NOMO-1 treated with DMSO at 0.1 percent for 48 hours (cell line): Measurements from ENCODE around the gene VIPR2.

Experiments
- DNase-seq: peaks from one replicate; lab custom pipeline; 2025; ENCODE audit not compliant: unreplicated experiment; lab: John Stamatoyannopoulos, UW

VIPR2 gene

DNA sequence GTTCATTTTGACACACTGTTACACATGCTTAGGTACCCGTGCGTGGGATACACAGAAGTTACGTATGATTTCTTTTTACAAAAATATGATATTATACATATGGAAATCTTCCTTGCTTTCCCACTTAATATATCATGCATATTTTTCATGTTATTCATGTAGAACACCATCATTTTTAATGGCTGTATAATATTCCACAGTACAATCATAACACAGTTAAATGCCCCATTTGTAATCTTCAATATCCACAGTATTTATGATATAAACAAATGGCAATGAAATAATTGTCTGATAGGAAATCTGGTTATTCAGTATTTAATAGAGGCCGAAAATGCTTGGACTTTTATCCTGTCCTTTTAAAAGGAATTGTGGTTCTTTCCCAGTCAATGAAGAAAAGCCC lies 23.2 kb downstream of the VIPR2 start:
- DNase-seq, result no peak

DNA sequence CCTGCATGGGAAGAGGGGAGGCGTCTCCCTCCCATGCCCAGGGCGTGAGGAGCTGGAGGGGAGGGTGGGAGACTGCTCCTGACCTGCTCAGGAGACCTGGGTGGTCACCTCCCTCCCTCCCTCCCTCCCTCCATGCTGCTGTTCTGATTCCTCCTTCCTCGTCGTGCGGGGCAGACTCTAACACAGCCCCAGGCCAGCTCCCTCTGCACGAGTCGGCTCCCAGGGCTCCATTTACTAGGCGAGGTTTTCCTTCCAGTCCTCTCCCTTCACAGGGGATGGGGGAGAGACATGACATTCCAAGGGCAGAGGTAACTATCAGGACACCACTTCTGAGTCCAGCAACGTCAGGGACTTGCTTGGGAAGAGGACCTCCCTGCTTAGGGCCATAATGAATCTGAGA lies 23.6 kb downstream of the VIPR2 start:
- no peak for DNase-seq

DNA sequence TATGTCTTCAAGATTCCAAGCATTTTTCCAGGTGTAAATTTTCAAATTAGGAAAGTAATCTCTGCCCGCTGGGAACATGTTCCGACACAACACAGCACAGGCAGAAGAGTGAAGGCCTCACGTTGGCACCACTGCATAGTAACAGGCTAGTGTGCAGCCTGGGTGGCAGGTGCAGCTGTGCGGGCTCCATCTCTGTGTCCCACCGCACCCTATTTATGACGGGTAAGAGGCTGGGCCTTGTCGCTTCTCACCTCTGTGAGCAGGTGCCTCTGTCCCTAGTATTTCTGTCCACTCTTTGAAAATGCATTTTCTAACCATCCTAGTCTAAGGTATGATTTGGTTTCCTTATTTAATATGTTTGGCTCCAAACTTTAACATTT lies 24.1 kb downstream of the VIPR2 start:
- DNase-seq, result no peak

DNA sequence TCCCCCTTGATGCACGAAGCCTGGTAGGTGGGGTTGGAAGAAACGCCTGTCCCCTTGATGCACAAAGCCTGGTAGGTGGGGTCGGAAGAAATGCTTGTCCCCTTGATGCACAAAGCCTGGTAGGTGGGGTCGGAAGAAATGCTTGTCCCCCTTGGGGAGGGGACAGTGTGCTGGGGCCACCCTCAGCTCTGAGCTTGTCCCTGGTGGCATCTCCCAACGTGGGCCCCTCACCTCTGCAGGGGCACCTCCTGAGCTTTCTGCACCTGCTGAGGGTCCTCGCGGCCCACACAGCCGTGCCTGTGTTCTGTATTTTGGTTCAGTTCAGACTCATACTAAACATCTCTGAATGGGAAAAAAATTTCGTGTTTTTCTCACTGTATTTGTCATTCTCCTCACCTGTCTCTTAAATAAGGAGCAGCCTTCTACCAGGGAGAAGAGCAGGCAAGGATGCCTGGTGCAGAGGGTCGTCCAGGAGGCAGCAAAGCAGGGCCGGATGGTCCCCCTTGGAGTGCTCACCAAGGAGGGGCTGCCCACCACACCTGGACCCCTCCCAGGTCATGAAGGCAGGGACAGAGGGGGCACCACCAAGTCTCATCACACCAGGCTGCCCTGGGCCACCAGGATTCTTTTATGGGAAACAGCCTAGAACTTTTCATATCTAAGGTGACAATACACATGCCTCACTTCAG lies 24.7 kb downstream of the VIPR2 start:
- no peak for DNase-seq

DNA sequence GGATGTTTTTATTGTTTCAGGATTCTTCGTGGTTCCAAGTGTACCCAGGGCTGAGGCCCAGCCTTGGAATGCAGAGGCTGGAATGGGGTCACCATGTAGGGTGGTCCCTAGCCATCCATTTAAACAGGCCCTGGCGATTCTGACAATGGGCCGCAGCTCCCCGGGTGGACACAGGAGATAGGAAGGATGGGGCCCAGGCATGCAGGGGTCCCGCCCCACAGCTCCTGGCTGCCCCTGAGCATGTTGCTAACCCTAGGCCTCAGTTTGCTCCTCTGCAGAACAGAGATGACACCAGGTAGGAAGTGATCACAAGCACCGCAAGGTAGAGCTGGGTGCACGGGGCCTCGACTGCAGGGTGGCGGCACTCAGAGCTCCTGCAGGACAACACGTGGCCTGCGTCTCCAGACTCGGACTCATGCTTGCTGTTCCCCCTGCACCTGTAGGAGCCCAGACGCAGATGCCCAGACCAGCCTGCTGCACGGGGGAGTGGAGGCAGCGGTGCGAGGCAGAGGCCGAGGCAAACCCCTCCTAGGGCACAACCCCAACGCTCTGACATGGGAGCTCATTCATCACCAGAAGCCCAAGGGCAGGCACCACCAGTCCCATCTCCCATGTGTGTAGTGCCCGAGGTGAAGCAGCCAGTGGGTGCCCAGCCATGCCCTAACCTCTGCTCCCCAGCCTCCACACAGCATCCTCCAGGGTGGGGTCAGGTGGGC lies 25.5 kb downstream of the VIPR2 start:
- DNase-seq, result no peak

DNA sequence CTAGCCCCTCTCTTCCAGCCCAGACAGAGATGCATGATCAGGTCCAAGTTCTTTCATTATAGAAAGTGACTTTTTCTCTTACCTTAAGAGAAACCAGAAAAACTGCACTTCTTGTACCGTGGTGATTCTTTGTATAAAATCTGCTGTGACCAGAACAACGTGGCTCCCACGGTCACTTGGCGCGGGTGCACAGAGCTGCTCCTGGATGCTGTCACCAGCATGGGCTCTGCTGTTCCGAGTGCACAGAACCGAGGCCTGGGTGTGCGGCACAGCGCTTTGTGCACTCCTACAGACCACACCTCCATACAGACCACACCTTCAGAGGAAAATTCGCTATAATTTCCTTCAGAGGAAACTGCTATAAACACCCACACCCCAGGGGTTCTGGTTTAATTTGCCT lies 26.0 kb downstream of the VIPR2 start:
- no peak for DNase-seq

DNA sequence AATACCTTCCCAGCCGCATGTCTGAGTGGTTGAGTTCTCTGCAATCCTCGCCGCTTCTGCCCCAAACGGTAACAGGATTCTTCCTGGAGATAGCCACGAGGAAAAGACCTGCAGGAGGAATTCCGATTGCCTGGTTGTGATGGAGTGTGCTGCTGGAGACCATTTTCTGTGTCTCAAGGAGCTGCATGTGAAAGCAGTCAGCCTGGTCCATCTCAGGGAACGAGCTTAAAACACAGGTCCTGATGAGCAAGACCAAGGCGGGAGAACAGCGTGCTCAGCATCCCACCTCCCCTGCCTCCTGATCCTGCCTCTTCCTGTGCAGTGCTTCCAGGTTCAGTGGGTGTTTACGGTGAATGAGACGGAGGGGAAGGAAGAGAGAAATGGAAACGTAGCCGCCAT lies 26.5 kb downstream of the VIPR2 start:
- no peak for DNase-seq

DNA sequence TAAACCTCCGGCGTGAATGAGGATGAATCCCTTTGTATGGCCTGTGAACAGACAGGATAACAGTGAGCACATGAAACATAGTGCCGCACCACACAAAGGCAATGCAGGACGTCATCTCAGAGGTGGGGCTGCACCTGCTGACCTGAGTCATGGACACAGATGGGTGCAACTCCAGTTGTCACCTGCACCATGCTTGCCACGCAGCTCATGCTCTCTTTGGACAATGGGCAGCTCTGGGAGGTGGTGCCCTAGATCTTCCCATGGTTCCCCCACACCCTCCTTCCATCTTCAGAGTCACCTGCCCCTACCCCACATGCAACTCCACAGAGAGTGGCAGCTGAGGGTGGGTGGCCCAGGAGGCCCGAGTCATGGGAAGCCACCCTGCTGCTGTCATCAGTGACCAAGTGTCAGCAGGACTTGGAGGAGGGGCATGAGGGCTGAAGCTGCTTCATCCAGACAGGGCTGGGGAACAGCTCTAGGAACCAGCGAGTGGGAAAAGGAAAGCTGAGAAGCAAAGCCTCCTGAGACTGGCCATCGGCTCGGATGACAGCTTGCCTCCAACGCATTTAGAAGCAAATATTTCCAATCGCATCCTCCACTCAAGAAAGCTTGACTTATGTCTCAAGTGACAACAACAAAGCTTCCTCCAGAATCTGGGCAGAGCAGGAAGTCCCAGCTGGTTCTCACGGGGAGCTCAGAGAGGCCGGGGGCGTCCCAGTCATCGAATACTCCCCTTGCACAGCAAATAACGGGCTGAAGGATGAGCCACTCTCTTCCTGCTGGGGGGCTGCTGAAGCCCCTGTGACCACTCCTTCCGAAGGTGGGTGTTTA lies 27.1 kb downstream of the VIPR2 start:
- no peak for DNase-seq

DNA sequence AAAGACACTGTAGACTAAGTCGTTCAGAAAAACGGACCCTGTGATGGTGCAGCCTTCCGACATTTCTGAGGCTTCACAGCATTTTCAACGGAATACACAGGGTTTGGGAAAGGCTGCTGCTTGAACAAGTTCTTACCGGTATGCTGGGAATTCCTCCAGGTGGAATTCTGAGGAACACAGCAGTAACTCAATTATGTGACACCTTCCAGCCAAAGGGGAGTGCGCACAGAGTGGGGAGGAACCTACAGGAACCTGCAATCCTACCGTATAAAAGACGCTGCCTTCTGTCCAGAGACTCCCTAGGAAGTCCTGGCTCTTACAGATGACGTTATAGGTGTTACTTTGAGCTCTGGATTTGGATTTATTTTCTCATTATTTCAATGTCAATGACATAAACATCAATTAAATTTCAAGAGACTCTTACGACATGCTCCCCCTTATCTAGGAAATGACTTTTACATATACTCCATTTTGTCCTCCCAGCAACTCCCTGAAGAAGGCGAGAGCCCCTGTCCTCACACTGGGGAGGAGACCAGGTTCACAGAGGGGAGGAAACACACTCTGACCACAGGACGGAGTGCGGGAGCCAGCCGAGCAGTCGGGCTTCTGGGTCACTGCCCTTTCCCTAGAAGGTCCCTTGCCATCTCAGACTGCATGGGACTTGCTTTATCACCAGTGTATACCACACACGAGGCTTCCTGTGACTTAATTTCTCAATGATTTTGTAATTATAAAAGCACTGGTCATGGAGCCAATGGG lies 27.9 kb downstream of the VIPR2 start:
- DNase-seq, result no peak

DNA sequence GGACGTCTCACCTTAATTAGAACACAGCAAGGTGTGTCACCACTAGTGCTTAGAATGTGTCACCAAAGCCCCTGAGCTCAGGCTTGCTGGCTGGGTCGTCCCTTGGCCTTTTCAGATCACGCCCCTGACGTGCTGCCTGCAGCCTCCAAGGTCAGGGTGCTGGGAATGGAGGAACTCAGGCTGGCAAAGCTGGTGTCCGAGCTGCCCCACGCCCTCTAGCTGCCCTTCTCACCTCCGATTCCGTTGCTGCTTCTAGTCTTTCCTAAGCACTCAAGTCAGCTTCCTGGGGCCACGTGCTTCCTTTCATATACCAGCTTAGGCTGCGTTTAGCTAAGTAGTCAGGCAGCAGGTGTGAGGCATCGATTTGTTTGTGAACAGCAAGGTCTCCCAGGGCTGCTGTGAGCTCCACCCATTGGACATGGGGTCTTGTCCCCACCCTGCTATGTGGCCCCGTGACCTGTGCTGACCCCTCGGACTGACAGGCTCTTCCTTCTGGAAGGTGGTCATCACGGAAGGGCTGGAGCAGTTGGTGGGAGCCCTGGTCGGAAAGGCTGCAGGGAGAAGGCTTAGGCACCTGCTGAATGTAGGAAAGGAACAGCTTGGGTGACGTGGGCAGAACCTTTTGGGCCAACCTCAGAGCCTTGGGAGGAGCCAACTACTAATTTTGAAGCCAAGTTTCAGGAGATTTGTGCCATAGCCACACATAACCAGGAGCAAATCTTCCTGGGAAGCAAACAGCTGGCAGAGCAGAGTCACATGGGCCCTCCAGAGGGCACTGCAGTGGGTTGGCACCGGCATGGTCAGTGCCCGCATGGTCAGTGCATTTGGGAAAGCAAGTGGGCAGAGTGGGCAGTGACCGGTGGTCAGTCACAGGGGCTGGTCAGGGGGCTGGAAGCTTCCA lies 28.8 kb downstream of the VIPR2 start:
- DNase-seq, result no peak

DNA sequence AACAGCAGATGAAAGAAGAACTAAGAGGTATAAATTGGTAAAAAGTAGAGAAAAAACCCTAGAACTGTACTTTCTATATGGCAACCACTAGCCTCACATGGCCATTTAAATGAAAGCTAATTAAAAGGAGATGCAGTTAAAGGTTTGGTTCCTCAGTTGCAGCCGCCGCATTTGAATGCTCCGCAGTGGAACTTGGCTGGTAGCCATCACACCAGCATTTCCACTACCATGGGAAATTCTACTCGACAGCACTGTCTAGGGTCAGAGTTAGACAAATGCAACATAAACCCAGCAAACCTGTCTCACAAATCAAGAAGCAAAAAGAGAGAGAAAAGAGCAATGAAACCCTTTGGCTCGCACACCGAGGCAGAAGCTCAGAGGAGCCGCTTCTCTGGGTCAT lies 29.7 kb downstream of the VIPR2 start:
- DNase-seq, result no peak

DNA sequence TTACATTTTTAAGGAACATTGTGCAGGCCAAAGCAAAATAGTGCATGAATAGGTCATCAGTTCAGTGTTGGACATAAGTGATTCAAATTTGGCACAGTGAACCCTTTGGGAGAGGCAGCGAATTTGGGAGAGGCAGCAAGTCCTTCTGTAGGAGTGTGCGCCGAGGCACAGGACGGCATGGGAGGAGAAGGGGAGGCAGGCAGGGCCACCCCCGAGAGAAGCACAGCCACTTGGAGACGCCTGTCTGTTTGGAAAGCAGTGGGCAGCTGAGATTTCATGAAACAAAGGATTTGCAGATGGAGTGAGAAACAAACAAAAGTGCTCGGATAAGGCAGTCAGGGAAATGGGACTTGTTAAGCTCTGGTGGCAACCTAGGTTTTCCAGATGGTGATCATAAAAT lies 30.6 kb downstream of the VIPR2 start:
- DNase-seq, result no peak

DNA sequence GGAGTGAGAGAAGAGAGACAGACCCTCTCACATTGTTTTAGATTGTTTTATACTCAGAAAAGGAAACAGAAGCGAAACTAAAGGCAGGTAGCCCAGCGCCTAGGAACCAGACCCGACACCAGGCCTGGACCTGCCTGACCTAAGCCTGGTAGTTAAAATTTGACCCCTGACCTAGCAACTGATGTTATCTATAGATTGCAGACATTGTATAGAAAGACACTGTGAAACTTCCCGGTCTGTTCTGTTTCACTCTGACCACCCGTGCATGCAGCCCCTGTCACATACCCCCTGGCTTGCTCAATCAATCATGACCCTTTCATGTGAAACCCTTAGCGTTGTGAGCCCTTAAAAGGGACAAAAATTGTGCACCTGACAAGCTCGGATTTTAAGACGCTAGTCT lies 31.6 kb downstream of the VIPR2 start:
- DNase-seq, result no peak

DNA sequence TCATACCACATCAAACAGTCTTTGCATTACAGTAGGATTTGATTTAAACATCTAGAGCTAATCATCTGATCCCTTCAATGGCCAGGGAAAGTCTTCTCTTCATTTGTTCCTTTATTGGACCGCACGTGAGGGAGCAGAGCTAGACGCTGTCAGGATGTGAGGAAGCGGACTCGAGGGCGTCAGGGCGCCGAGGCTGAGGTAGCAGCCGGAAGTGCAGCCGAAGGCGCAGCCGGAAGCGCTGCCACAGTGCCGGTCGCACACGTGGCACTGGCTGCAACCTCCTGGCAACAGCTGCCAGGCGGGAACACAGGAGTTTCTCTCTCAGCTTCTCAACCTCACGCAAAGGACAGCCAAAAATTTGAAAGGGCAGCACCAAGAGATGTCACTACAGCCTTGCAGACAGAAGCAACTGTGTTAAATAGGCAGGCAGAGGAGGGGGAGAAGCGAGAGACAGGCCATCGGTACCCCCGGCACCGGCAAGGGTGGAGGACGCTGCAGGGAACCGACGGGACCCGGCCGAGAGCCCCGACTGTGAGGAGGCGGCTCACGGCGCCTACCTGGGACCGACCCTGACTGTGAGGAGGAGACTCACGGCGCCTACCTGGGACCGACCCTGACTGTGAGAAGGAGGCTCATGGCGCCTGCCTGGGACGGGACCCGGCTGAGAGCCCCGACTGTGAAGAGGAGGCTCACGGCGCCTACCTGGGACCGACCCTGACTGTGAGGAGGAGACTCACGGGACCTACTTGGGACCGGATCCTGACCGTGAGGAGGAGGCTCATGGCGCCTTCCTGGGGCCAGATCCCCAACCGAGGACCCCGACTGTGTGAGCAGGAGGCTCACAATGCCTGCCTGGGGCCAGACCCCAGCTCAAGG lies 32.3 kb downstream of the VIPR2 start:
- DNase-seq, result no peak

DNA sequence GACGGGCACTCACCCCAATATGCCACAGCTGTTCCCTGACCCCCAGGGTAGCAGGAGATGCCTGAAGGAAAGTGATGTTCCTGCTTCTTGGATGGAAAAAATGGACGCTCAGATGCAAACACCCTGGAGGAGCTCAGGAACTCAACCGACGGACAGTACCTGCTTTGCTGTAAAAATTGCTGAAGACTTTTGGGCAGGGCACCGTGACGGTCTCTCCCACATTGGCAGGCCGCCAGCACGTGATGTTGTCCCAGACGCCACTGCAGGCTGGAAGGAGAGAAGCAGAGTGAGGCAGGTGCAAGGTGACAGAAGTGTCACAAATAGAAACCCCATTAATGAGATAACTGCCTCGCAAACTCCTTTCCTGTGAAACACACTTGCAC lies 35.0 kb downstream of the VIPR2 start:
- no peak for DNase-seq

DNA sequence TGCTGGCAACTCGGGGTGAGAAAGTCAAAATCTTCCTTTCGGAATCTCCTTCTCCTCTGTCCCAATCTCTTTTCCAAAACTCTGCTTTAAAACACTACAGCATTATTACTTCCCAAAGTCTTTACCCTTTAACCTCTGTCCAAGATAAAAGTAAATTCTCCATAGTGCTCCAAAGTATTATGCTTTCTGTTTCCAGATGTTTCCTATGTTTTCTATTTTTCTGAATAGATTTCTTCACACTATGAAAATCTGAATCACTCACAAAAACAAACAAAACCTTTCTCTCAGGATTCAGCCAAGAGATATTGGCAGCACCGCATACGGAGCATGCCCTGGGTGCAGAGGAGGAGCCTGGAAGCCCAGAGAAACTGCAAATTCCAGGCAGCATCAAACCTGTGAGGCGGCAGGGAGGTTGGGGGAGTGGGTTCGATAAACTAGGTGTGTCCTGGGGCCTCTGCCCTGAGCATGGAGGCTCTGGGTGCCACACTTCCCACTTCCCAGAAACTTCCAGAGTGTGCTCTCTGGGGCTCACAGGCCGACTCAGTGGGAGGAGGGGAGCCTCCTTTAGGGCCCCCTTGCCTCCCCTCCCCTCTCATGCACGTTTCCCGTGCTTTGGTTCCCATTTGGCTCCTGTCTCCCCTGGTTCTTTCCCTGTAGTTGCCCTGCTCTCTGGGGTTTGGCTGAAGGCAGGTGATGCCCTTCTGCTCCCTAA lies 35.6 kb downstream of the VIPR2 start:
- no peak for DNase-seq

DNA sequence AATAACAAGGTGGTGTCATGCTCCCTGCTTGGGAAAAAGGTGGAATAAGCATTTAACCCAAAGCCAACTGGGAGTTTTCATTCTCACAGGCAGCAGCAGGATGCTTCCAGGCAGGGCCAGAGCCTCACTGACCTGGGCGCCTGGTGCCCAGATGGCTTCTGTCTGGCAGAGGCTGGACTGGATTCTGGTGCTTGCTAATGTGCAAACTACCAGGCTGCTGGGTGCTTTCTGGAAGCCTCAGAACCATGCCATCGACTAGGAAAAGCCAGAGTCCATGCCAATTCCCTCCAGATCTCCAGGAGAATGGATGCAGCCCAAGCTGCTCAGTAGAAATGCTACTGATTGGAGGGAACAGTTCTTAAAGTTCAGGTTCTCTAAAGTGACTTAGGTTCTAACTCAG lies 36.2 kb downstream of the VIPR2 start:
- no peak for DNase-seq

DNA sequence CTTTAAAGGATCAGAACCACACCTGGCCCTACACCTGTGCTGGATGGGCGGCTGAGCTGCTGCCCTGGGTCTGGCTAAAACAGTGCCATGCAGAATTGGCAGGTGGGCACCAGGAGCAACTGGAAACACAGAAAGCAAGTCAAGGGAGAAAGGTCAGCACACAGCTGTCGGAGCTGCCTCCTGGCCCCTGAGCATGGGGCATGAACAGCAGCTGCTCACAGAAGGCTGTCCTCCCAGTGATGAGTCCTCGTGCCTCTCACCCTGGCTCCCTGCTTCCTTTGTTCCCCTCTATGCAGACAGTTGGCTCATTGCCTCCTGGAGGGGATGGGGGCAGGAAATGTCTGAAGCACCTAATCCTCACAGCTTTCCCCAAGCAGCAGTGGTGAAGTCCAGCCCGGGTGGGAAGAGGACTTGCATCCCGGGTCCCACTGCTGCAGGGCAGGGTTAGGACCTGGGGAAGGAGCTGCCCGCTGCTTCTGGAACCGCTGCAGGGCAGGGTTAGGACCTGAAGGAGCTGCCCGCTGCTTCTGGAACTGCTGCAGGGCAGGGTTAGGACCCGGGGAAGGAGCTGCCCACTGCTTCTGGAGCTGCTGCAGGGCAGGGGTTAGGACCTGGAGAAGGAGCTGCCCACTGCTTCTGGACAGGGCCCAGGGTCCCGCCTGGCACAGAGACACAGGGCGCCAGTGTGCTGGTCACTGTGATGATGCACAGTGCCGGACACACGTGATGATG lies 37.3 kb downstream of the VIPR2 start:
- DNase-seq, result no peak
